Cardiac muscle cell (in vitro differentiated cells and primary cell): ENCODE results near the gene SEMA3B. TPM values are rescaled to one million over a fixed set of nuclear protein-coding genes. Genes with fewer than 3 reads are reported as not detected.

Source experiments
- DNase-seq, 2 donors: peaks; one replicate each; pipeline versions ENCODE4 v3.0.0 to v3.0.0-alpha.2; 2010 to 2017; ENCODE audit warnings: low read depth in 1 of 2, low spot score in 1 of 2
- H3K27ac ChIP-seq: fragments of 200-600 bp; sonication (generic); 2 replicates; pipeline ENCODE4 v1.5.1; 2016
- H3K27me3 ChIP-seq: fragments of 200-600 bp; sonication (generic); 2 replicates; pipeline ENCODE4 v1.6.0; 2016; ENCODE audit warnings: control low read depth
- H3K36me3 ChIP-seq: fragments of 200-600 bp; sonication (generic); 2 replicates; pipeline ENCODE4 v1.5.1; 2016; ENCODE audit warnings: control low read depth
- H3K4me1 ChIP-seq: fragments of 200-600 bp; sonication (generic); 2 replicates; pipeline ENCODE4 v1.8.1; 2017; ENCODE audit warnings: low read depth, mild to moderate bottlenecking, mixed run types
- H3K4me3 ChIP-seq: fragments of 200-600 bp; sonication (generic); 2 replicates; pipeline ENCODE4 v1.5.1; 2016; ENCODE audit warnings: mild to moderate bottlenecking
- H3K9me3 ChIP-seq: fragments of 200-600 bp; sonication (generic); 2 replicates; pipeline ENCODE4 v1.5.1; 2017; ENCODE audit warnings: low read depth, mild to moderate bottlenecking, control low read depth
- CTCF ChIP-seq: IDR thresholded peaks from 2 replicates; pipeline ENCODE4 v1.5.1; 2012; ENCODE audit warnings: low read depth, mild to moderate bottlenecking, low read length
- polyA plus RNA-seq: library from polyadenylated mRNA; unstranded; fragments of >200 nt; fragmentation: Nextera tagmentation; extraction: Ambion mirVana; gene quantifications from 2 replicates; pipeline ENCODE4 v1.2.1, GENCODE V29; 2016
- total RNA-seq: library from RNA; depleted of rRNA; stranded (reverse); fragments of >200 nt; gene quantifications from 2 replicates; pipeline ENCODE4 v1.2.3, GENCODE V29; 2016

Gene SEMA3B
- total and polyA plus RNA-seq, 2 experiments from 2014 or later, result 23.1 to 25.9 TPM

- Histone ChIP-seq H3K27me3 (no peaks in the 10 kb centered on the region), H3K4me1 (peaks cover 13% of the 10 kb centered on the region), H3K9me3 (no peaks in the 10 kb centered on the region), H3K27ac (no peak overlapping the region), H3K4me3 (no peak overlapping the region), H3K36me3 (peaks cover 7% of the 10 kb centered on the region)
- TF ChIP-seq CTCF, result no peak
- no peak for DNase-seq
Observed at GRCh38 chr3:50249457-50249856, 19.5 kb upstream of the SEMA3B start.

DNA sequence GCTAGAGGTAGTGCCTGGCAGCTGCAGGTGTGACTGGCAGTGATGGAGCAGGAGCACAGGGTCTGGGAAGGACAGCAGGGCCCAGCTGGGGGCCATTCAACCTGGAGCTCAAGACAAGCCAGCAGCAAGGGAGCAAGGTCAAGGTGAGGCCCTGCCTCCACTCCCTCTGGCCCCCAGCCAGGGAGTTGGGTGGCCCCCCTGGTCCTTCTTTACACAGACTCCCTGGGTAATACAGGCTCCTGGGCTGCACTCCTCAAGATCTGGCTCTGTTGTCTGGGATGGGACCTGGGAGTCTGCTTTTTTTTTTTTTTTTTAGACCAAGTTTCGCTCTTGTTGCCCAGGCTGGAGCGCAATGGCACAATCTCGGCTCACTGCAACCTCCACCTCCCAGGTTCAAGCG, 18.4 kb upstream of the SEMA3B start:
- no peak overlapping the region for H3K27ac ChIP-seq
- TF ChIP-seq CTCF, result no peak
- no peaks in the 10 kb centered on the region for H3K9me3 ChIP-seq
- no peak overlapping the region for H3K4me3 ChIP-seq
- H3K27me3 ChIP-seq, result no peaks in the 10 kb centered on the region
- DNase-seq, result no peak
- peaks cover 7% of the 10 kb centered on the region for H3K36me3 ChIP-seq
- peaks cover 10% of the 10 kb centered on the region for H3K4me1 ChIP-seq

- no peak overlapping the region for H3K27ac ChIP-seq
- H3K4me1 ChIP-seq, result peaks cover 7% of the 10 kb centered on the region
- peaks cover 9% of the 10 kb centered on the region for H3K36me3 ChIP-seq
Observed at GRCh38 chr3:50251220-50251619, 17.7 kb upstream of the SEMA3B start.

DNA sequence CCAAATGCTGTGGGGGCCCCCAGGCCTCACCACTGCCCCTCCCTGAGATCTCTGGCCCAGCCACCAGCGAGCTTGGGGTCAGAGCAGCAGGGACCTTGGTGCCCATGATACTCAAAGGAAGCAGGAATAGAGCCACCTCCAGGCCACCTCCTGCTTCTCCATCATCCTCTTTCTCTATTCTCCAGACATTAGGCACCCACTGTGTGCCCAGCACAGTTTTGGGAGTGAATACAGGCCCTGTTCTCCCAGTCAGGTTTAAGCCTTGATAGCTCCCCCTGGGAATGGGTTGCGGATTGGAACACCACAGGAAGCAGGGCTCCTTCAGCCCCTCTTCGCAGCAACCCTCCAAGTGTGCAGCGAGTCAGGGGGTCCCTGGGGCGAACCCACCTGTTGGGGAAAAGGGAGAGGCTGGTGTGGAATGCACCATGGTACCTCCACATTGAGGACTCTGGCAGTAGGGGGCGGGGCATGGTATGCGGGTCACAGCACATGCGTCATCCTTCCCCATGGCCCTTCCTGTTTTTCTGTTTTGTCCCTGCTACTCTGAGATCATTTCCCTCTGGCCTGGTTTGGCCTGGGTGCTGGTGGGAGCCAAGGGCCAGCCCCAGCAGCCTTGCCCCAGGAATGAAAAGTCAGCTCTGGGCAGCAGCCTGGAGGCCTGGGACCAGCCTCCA, 14.2 kb upstream of the SEMA3B start:
- Histone ChIP-seq H3K9me3 (no peaks in the 10 kb centered on the region), H3K4me1 (no peaks in the 10 kb centered on the region), H3K36me3 (peaks cover 30% of the 10 kb centered on the region), H3K27ac (no peak overlapping the region), H3K4me3 (no peak overlapping the region), H3K27me3 (no peaks in the 10 kb centered on the region)
- no peak for TF ChIP-seq CTCF
- DNase-seq, result peak in 1 of 2 donors; percentile 75

More at GRCh38 chr3:50251220-50251619, 17.7 kb upstream of the SEMA3B start:
- H3K27me3 ChIP-seq, result no peaks in the 10 kb centered on the region
- TF ChIP-seq CTCF, result no peak
- no peaks in the 10 kb centered on the region for H3K9me3 ChIP-seq
- DNase-seq, result peak in 1 of 2 donors; percentile 73
- no peak overlapping the region for H3K4me3 ChIP-seq

DNA sequence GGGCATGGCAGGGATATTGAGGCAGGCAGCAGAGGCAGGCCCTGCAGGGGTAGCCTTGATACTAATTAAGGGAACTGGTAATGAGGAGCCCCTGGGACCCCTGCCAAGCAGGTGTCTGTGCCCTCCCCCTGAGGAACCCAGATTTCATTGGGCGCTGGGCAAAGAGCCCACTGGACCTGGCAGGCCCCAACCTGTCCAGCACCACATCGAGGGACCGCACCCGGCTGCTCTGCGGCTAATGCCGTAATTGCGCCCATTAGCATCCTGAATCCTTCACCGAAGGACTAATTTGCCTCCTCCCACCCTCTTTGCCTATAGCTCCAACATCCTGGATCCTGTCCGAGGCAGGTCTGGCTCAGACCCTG, 13.7 kb upstream of the SEMA3B start:
- Histone ChIP-seq H3K27me3 (no peaks in the 10 kb centered on the region), H3K36me3 (peaks cover 30% of the 10 kb centered on the region), H3K9me3 (no peaks in the 10 kb centered on the region), H3K27ac (no peak overlapping the region), H3K4me3 (no peak overlapping the region), H3K4me1 (peaks cover under 1% of the 10 kb centered on the region)
- DNase-seq, result no peak
- TF ChIP-seq CTCF, result no peak
